22Rv1 (cell line): ENCODE results near the gene ENOPH1.

Experiments
- CTCF ChIP-seq: fragments of 450-650 bp; IDR thresholded peaks from 2 replicates; pipeline ENCODE4 v1.5.1; 2017; ENCODE audit warnings: mild to moderate bottlenecking
- ZFX ChIP-seq: fragments of 450-650 bp; IDR thresholded peaks from 2 replicates; pipeline ENCODE4 v1.6.1; 2017; ENCODE audit warnings: antibody characterized with exemption, borderline replicate concordance

- TF ChIP-seq CTCF (no peak), ZFX (no peak)
These were observed 6.9 kb upstream of the ENOPH1 start for GRCh38 chr4:82423245-82424054.
